HG02981 (cell line): ENCODE results near the gene CLIC6.

Source experiments
- ATAC-seq: cut with Tn5 transposase; IDR thresholded peaks from one replicate; pipeline ENCODE4 v1.9.1; 2021; ENCODE audit warnings: mild to moderate bottlenecking, moderate library complexity; ENCODE audit not compliant: unreplicated experiment

Gene CLIC6

DNA sequence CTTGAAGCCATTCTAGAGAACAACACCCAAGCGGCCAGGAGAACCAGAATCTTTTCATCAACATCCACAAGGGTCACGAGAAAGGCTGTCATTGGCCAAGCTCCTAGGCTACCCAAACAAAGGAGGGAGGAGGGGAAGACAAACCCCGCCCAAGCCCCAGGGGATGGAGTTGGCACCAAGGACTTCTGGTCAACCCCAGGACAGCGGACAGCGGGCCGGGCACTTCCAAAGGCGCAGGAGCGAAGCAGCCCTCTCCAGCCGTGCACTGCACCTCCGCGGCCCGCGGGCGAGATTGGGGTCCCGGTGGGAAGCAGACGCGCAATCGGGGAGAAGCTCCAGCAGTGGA is at the start of gene CLIC6:
TSS of gene CLIC6 (plus strand) at position 192 of the 346 bp plus-strand sequence. CDS start 395 bp downstream, outside the sequence.
- no peak for ATAC-seq

DNA sequence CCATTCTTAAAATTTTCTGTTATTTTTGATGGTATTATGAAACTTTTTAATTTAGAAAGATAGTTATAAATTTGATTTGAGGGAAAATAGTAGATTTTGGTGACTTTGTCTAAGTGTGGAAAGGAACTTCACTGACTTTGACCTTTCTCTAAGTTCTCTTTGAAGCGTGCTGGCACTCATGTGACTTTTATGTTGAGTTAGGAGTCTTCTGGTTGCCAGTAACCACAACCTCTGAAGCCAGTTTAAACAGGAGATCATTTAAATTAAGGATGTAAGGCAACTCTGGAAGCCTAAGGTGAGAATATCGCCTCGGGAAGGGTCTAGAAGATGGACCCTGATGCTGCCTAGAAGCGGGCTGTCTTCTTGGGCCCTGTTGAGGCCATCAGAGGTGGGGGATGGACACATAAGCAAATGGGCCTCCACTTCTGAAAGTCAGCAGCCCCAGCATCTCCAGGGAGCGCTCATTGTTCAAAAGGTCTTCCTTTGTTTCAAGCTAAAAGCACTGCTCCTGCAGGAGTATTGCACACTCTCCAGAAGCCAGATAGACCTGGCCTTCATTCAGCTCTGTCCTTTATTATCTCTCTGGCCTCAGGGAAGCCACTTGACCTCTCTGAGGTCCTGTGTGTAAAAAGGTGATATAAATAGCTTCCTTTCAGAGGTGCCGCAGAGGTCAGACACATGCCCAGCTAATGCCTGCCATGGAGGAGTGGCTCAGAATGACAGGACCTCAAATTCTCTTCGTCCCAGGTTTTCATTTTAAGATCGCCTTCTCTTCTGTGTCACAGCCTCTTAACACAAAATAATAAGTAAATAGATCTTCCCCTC is 48.7 kb upstream of the CLIC6 start:
- no peak for ATAC-seq

GRCh38 chr21:34621434-34622350 is 47.1 kb upstream of the CLIC6 start:
- ATAC-seq, result no peak

DNA sequence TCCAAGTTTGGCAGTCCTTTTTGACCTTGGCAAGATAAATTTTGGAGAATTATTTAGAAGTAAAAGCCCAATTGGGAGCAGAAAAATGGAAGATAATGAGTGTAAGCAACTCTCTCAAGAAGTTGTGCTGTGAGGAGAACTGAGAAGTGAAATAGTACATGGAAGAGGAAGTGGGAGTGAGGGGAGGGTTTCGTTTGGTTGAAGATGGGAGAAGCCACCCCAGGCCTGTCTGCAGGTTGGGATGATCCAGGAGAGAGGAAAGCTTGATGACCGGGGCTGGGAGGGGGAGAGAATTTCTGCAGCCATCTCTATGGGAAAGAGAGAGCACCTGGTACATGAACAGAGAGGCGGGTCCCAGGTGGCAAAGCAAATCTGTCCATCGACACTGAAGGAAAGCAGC is 45.3 kb upstream of the CLIC6 start:
- no peak for ATAC-seq

GRCh38 chr21:34625030-34625593 is 43.7 kb upstream of the CLIC6 start:
- no peak for ATAC-seq

- ATAC-seq, result no peak
These were observed 42.7 kb upstream of the CLIC6 start for GRCh38 chr21:34626131-34626530.

GRCh38 chr21:34630536-34631143 is 38.2 kb upstream of the CLIC6 start:
- no peak for ATAC-seq

DNA sequence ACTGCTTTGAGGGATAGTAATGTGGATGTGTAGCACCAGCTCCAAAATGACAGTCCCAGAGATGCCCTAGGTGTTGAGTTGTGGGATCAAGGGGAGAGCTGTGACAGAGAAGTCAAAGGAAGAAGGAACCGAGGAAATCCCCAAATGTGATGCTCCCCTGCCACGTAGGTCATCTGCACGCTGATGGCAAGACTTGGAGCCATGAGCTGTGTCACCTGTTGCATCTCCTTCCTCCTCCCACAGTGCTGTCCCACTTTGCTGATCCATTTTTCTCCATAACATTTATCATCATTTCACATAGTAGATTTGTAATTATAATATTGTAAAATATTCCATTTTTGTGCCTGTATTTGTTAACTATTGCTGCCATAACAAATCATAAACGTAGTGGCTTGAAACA is 36.3 kb upstream of the CLIC6 start:
- no peak for ATAC-seq

GRCh38 chr21:34635307-34635706 is 33.5 kb upstream of the CLIC6 start:
- no peak for ATAC-seq

- no peak for ATAC-seq
These were observed 31.8 kb upstream of the CLIC6 start for GRCh38 chr21:34636961-34637360.

- no peak for ATAC-seq
These were observed 29.5 kb upstream of the CLIC6 start for GRCh38 chr21:34639250-34639649.

- no peak for ATAC-seq
These were observed 28.7 kb upstream of the CLIC6 start for GRCh38 chr21:34639882-34640788.

- no peak for ATAC-seq
These were observed 27.9 kb upstream of the CLIC6 start for GRCh38 chr21:34640858-34641257.

- ATAC-seq, result peak; percentile 50
These were observed 26.4 kb upstream of the CLIC6 start for GRCh38 chr21:34642211-34643075.

- ATAC-seq, result no peak
These were observed 24.0 kb upstream of the CLIC6 start for GRCh38 chr21:34644825-34645224.

DNA sequence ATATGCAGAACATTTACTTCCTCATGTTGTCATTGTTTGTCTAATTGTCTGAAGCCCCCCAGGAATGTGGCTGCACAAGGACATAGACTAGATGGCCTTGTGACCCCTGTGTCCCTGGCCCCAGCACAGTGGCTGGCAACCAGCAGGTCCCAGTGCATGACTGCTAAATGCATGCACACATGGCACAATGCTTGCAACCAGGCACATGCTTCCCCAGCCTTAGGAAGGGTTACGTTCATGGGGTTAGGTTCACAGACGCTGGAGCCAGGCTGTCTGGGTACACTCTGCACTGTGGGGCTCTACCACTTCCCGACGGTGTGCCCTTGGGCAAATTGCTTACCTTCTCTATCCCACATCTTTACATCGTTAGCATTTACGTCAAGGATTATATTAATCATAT is 21.2 kb upstream of the CLIC6 start:
- ATAC-seq, result no peak

DNA sequence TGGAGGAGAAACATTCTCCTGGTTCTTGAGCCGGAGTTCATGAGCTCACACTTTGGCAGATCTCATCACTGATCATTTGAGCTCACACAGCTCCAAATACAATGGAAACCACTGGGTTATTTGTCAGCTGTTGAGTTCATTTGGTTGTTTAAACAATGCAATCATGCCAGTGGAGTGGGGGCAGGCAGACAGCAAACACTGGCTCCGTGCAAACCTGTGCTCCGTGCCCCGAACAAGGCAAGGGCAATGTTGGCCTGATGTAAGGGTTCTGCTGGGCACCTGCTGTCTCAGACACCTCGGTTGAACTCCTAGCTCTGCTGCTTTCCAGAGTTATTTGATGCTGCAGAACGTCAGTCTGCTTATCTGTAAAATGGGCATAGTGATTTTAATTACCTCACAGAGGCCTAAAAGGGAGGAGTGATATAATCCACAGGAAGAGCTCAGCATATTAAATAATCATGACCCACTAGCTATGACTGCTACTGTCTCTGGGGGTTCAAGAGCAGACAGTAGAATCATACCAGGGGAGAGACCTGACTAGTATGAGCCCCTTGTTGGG is 20.0 kb upstream of the CLIC6 start:
- no peak for ATAC-seq

DNA sequence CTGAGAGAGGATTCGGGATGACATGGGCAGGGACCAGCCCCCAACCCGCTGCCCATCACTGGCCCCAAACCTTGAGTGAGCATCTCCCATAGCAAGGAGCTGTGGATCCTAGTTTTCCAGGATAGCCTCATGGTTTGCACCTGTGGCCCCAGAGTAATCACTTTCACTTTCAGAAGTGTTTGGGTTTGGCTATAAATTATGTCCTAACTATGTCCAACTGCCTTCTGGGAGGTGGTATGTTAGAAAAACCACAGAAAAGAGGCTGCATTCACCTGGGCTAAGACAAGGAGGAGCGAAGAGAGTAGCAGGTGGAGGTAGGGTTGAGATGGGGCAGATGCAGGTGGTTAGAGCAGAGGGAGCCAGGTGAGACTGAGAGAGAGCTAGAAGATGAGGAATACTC is 19.4 kb upstream of the CLIC6 start:
- no peak for ATAC-seq

GRCh38 chr21:34650861-34651431 is 17.8 kb upstream of the CLIC6 start:
- ATAC-seq, result no peak
